ENCODE measurements around the gene TYROBP.
A peak's percentile ranks its signal among the peaks of the same experiment; 100 is the strongest.
"Not testable (repeated sequence)": the region's sequence is repeated elsewhere in the genome, so short reads cannot be mapped to it uniquely, and the experiment has no call there.

TYROBP gene

DNA sequence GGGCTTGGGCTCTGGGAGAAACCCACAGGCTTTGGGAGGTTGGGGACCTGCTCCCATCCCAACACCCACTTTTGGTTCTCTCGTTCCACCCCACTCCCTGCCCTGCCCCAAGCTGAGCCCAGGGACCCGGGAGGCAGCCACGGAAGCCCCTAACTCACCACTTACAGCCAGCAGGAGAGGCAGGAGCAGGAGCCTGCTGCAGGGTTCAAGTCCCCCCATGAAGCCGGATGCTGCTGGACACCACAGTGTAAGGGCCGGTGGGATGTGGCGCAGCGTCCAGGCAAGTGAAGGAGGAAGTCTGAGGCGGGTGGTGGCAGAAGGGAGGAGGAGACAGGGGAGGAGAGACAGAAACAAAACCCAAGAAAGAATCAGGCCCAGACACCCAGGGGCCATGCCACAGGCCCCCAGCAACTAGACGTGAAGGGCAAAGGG is at the start of gene TYROBP:
Gene TYROBP (minus strand): TSS at position 286 of the 432 bp plus-strand sequence. CDS start 67 bp downstream, at position 219.
- DNase-seq = no peak

GRCh38 chr19:35957411-35957810 is 49.3 kb upstream of the TYROBP start:
- not testable (repeated sequence) for DNase-seq

DNA sequence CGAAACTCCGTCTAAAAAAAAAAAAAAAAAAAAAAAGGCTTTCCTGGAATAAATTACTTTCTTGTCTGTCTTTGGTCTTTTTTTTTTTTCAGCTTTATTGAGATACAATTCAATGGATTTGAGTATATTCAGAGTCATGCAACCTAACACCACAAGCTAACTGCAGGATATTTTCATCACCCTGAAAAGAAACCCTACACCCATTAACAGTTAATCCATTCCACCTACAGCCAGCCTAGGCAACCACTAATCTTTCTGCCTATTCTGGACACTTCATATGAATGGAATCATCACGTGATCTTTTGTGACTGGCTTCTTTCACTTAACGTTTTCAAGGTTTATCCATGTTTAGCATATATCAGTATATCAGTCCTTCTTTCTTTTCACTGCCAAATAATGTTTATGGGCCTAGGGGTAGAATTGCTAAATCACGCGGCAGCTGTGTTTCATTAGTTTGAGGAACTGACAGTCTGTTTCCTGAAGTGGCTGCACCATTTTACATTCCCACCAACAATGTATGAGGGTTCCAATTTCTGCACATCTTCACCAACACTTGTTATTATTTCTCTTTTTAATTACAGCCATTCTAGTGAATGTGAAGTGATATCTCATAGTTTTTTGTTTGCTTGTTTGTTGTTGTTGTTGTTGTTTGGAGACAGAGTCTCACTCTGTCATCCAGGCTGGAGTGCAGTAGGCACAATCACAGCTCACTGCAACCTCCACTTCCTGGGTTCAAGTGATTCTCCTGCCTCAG is 48.0 kb upstream of the TYROBP start:
- DNase-seq = no peak

- DNase-seq = no peak
Observed at GRCh38 chr19:35949131-35949530, 41.0 kb upstream of the TYROBP start.

DNA sequence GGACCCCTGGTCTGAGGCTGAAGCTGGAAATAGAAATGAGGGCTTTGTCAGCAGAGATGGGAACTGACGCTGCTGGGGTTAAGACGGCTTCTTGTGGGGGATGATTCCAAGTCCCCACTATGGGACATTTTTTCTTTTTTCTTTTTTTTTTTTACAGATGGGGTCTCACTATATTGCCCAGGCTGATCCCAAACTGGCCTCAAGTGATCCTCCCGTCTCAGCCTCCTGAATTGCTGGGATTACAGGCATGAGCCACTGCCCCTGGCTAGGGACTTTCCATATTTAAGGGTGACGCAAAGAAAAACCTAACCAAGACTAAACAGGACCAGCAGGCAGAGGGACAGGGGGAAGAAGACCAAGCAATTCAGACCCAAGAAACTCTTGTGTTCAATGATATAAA is 38.1 kb upstream of the TYROBP start:
- no peak for DNase-seq

GRCh38 chr19:35945121-35945790 is 37.2 kb upstream of the TYROBP start:
- DNase-seq = no peak

DNA sequence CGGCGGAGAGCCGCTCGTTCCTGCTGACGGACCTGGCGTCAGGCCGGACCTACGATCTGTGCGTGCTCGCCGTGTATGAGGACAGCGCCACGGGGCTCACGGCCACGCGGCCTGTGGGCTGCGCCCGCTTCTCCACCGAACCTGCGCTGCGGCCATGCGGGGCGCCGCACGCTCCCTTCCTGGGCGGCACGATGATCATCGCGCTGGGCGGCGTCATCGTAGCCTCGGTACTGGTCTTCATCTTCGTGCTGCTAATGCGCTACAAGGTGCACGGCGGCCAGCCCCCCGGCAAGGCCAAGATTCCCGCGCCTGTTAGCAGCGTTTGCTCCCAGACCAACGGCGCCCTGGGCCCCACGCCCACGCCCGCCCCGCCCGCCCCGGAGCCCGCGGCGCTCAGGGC is 36.5 kb upstream of the TYROBP start:
- no peak for DNase-seq

DNA sequence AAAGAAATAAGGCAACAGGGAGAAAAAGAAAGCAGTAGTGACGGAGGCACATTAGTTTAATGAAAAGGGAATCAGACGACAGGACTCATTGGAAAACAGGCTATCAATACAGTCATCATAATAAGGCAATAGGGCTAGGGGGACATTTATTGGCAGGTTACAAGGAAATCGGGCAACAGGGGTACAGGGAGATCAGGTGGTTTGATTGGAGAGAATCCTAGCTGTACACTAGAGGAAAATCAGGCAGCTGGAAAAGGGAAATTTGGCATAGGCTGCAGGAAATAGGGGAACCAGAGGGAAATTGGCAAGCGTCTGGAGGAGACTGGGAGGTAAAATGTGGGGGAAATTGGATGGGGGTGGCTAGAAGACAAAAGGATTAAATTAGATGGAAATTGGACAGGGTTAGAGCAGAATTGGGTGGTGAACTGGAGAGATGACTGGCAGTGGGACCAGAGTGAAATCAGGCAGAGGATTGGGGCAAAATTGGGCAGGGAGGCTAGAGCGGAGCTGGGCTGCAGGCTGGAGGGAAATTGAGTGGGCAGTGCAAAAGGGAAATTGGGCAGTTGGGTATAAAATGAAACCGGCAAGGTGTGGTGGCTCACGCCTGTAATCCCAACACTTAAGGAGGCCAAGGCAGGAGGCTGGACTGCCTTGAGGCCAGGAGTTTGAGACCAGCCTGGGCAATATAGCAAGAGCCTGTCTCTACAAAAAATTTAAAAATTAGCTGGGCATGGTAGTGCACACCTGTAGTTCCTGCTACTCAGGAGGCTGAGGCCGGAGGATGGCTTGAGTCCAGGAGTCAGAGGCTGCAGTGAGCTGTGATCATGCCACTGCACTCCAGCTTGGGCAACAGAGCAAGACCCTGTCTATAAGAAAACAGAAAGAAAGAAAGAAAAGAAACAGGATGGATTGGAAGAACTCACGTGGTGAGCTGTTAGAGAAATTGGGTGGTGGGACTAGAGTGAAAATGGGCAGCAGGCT is 35.5 kb upstream of the TYROBP start:
- DNase-seq = no peak

DNA sequence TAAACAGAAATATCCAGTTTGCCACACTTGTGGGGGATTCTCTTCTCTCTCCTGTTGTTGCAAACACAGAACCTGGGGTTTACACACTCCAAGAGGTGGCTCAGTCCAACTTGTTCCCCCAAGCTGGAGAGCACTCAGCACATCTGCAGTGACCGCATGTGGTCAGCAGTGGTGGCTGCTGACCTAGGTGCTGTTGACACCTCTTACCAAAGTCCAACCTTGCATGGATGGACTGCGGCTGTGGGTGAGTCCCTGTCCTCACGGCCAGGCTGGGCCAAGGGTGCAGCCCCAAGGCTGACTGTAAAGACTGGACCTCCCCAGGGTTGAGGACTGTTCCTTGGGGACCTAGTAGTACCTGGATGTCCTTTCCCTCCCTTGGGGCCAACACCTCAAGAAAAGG is 34.1 kb upstream of the TYROBP start:
- no peak for DNase-seq

DNA sequence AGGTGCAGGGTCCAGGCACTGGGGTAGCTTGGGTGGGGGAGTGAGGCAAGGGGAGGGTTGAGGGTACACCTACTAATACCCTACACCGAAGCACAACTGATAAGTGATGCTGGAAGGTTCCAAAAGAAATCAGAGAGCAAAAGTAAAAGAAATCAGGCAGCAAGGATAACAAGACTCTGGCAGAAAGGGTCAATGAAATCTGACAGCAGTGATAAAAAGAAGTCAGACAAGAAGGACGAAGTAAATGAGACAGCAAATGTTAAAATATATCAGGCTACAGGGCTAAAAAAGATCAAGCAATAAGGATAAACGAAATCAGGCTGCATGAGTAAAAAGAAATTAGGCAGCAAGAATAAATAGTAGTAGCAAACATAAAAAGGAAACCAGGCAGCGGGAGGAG is 32.7 kb upstream of the TYROBP start:
- no peak for DNase-seq

DNA sequence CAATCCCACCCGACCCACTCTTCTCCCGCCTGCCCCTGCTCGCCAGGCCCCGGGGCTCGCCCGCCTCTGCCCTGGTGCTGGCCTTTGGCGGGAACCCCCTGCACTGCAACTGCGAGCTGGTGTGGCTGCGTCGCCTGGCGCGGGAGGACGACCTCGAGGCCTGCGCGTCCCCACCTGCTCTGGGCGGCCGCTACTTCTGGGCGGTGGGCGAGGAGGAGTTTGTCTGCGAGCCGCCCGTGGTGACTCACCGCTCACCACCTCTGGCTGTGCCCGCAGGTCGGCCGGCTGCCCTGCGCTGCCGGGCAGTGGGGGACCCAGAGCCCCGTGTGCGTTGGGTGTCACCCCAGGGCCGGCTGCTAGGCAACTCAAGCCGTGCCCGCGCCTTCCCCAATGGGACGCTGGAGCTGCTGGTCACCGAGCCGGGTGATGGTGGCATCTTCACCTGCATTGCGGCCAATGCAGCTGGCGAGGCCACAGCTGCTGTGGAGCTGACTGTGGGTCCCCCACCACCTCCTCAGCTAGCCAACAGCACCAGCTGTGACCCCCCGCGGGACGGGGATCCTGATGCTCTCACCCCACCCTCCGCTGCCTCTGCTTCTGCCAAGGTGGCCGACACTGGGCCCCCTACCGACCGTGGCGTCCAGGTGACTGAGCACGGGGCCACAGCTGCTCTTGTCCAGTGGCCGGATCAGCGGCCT is 32.1 kb upstream of the TYROBP start:
- no peak for DNase-seq

DNA sequence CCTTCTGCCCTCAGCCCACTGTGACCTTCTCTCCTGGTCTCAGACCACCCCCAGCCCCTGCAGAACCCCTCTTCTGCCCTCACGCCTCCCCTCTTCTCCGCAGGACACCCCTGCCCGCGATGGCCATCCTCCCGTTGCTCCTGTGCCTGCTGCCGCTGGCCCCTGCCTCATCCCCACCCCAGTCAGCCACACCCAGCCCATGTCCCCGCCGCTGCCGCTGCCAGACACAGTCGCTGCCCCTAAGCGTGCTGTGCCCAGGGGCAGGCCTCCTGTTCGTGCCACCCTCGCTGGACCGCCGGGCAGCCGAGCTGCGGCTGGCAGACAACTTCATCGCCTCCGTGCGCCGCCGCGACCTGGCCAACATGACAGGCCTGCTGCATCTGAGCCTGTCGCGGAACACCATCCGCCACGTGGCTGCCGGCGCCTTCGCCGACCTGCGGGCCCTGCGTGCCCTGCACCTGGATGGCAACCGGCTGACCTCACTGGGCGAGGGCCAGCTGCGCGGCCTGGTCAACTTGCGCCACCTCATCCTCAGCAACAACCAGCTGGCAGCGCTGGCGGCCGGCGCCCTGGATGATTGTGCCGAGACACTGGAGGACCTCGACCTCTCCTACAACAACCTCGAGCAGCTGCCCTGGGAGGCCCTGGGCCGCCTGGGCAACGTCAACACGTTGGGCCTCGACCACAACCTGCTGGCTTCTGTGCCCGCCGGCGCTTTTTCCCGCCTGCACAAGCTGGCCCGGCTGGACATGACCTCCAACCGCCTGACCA is 31.4 kb upstream of the TYROBP start:
- no peak for DNase-seq

- DNase-seq = no peak
Observed at GRCh38 chr19:35938282-35939224, 30.5 kb upstream of the TYROBP start.

DNA sequence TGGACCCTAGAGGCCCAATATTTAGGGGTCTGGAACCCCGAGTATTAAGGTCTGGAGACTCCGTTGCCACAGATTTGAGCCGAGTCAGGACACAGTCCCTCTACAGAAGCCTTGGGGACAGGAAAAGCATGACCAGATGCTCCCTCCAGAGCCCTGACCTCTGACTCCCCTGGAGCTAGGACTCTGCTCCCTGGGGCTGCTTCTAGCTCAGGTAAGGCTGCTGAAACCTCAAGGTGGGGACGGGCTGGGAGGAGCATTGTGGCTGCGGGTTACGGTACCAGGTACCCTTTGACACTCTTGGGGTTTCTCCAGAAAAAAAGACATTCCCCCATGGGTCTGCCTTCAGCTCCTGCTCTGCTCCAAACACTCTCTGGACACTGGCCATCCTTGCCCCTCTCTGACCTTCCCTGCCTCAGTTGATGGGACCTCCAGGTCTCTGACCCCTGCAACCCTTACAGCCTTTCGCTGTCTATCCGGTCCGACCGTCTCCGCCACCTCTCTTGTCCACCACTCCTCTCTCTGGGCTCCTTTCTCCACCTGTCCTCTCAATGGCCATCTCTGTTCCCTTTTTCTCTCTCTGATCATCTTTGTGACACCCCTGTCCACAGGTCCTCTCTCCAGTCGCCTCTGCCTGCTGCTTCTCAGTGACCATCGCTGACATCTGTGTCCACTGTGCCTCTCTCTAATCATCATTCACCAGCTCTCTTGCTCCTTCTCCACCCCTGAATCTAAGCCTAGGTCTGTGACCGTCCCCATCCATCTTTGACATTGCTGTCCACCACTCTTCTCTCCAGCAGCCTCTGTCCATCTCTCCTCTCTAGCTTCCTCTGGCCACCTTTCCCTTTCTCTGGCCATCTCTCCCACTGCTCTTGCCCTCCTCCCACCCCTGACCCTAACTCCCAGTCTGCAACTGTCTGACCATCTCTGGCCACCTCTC is 29.5 kb upstream of the TYROBP start:
- no peak for DNase-seq

GRCh38 chr19:35936738-35937268 is 28.7 kb upstream of the TYROBP start:
- DNase-seq = no peak

DNA sequence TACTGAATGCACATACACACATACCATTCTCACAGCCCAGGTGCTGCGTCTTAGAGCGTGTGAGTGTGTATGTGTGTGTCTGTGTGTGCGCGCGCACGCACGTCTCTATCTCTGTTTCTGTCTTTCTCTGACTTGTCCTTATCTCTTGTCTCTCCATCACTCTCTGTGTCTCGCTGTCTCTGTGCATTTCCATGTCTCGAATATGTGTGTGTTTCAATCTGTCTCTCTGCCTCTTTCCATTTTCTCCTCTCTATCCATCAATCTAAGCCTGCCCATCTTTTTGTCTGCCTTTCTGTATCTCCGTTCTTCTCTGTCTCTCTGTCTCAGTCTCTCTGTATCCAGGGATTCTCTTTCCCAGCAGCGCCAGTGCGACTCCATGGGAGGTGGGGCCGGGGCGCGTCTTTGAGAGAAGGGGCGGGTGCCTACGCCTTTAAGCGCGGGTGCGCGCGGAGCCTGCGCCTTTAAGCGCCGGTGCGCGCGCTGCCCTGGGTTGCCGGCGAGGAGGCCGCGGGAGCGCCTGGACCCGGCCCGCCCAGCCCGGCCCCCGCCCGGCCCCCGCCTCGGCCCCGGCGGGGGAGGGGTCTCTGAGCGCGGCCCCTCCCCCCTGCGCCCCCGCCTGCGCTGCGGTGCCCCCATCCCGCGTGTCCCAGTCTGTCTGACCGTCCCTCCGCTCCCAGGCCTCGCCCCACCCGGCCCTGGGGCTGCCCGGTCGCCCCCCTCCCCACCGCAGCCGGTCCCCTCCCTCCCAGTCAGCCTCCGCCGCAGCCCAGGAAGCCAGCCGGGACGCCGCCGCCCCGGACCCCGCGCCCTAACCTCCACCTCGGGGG is 28.0 kb upstream of the TYROBP start, which contains the start of gene LRFN3:
Gene LRFN3 (plus strand): TSS at position 464 of the 827 bp plus-strand sequence. CDS start 3,052 bp downstream, outside the sequence.
- DNase-seq = peak; percentile 64

- no peak for DNase-seq
Observed at GRCh38 chr19:35932291-35932936, 24.3 kb upstream of the TYROBP start.

GRCh38 chr19:35931874-35932202 is 23.7 kb upstream of the TYROBP start:
- no peak for DNase-seq
